GM12865 (cell line): ENCODE results near the gene PSMB7.

ENCODE experiments used
- DNase-seq: peaks from one replicate; pipeline ENCODE4 v3.0.0; 2010; ENCODE audit warnings: low read depth
- H3K4me3 ChIP-seq: 2 replicates; pipeline ENCODE4 v1.5.1; 2011; ENCODE audit warnings: mild to moderate bottlenecking, low read depth, low read length, control low read depth
- TF ChIP-seq, protein P1 (sequence below): IDR thresholded peaks from 2 replicates; pipeline ENCODE4 v1.5.1; 2011; ENCODE audit warnings: low read length, control low read depth, low read depth, inconsistent platforms; ENCODE audit not compliant: insufficient read depth; ENCODE audit errors: missing control alignments

PSMB7 gene

DNA sequence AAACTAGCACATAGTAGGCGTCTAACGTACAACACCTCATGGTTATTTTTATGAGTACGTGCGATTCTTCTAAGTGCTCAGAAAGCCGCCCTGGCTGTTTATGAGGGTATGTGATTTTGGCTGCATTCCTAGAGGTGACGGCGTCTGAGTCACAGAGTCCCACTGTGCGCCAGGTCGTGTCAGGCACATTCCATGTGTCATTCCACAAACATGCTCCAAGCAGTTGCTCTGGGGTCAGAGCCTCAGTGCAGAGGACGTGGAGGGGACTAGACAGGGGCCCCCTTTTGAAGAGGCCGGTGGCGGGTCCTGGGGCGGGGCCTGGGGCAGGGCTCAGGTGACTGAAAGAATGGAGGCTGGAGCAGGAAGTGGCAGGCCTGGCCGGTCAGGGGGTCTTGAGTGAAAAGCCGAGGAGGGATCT, 105.6 kb downstream of the PSMB7 start:
- TF ChIP-seq, protein P1, sequence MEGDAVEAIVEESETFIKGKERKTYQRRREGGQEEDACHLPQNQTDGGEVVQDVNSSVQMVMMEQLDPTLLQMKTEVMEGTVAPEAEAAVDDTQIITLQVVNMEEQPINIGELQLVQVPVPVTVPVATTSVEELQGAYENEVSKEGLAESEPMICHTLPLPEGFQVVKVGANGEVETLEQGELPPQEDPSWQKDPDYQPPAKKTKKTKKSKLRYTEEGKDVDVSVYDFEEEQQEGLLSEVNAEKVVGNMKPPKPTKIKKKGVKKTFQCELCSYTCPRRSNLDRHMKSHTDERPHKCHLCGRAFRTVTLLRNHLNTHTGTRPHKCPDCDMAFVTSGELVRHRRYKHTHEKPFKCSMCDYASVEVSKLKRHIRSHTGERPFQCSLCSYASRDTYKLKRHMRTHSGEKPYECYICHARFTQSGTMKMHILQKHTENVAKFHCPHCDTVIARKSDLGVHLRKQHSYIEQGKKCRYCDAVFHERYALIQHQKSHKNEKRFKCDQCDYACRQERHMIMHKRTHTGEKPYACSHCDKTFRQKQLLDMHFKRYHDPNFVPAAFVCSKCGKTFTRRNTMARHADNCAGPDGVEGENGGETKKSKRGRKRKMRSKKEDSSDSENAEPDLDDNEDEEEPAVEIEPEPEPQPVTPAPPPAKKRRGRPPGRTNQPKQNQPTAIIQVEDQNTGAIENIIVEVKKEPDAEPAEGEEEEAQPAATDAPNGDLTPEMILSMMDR = no peak
- no peak overlapping the region for H3K4me3 ChIP-seq
- DNase-seq = no peak

- no peak for DNase-seq
- H3K4me3 ChIP-seq = no peak overlapping the region
- TF ChIP-seq, protein P1 = no peak
Observed at GRCh38 chr9:124308606-124309491, 106.4 kb downstream of the PSMB7 start.

GRCh38 chr9:124307379-124308030, 107.7 kb downstream of the PSMB7 start:
- no peak overlapping the region for H3K4me3 ChIP-seq
- DNase-seq = no peak
- TF ChIP-seq, protein P1 = no peak

- TF ChIP-seq, protein P1 = no peak
- DNase-seq = no peak
Observed at GRCh38 chr9:124306098-124306735, 109.0 kb downstream of the PSMB7 start.

GRCh38 chr9:124304285-124304684, 111.0 kb downstream of the PSMB7 start:
- no peak for DNase-seq
- no peak overlapping the region for H3K4me3 ChIP-seq
- TF ChIP-seq, protein P1 = no peak

More at GRCh38 chr9:124306098-124306735, 109.0 kb downstream of the PSMB7 start:
- no peak overlapping the region for H3K4me3 ChIP-seq

DNA sequence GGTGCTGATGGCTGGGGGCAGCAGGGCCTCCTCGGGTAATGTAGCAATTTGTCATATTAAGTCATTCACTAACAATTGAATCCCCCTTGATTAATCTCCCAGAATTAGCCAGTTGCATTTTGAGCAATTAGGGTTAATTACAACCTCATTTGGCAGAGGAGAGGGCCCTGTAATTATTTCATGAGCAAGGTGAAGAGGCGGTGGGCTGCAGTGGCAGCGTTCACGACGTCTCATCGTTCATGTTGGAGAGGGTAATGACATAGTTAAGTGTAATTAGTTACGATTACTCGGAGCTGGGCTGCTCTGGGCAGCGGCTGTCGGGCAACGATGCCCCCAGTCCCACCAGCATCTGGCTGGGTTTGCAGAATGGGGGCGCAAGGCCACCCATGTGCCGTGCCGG, 111.5 kb downstream of the PSMB7 start:
- DNase-seq = no peak
- no peak overlapping the region for H3K4me3 ChIP-seq

More for the DNA sequence above, 111.5 kb downstream of the PSMB7 start:
- TF ChIP-seq, protein P1 = no peak
